CD8-positive, alpha-beta memory T cell (primary cell): Measurements from ENCODE around the gene SIGLEC12. TPM values are rescaled to one million over a fixed set of nuclear protein-coding genes. Genes with fewer than 3 reads are reported as not detected.

Experiments
- CTCF ChIA-PET: fragments of 350-600 bp; sonication (Branson Sonifier 250); formaldehyde crosslinking; loops from one replicate; lab custom pipeline; 2021; ENCODE audit warnings: antibody characterized with exemption; lab: Charles Lee
- POLR2A ChIA-PET: fragments of 350-600 bp; sonication (Branson Sonifier 250); formaldehyde crosslinking; loops from one replicate; lab custom pipeline; 2021; ENCODE audit warnings: antibody characterized with exemption; lab: Charles Lee
- DNase-seq, 5 donors: peaks; one replicate each; pipeline versions ENCODE4 v3.0.0 to v3.0.0-alpha.2; 2020 to 2022; ENCODE audit warnings: mixed read lengths in 1 of 5
- H3K27ac ChIP-seq: one replicate; pipeline ENCODE4 v1.7.0; 2013; ENCODE audit warnings: low read depth, mild to moderate bottlenecking, low read length, moderate library complexity
- H3K27me3 ChIP-seq: 2 replicates; pipeline ENCODE4 v1.7.0; 2013; ENCODE audit warnings: low read length, mild to moderate bottlenecking; ENCODE audit not compliant: insufficient read depth, poor library complexity, severe bottlenecking
- H3K36me3 ChIP-seq: 2 replicates; pipeline ENCODE4 v1.7.0; 2013; ENCODE audit warnings: mild to moderate bottlenecking, low read length, moderate library complexity; ENCODE audit not compliant: insufficient read depth
- H3K4me1 ChIP-seq: 2 replicates; pipeline ENCODE4 v1.7.0; 2013; ENCODE audit warnings: mild to moderate bottlenecking, low read length, moderate library complexity; ENCODE audit not compliant: insufficient read depth
- H3K4me3 ChIP-seq: 2 replicates; pipeline ENCODE4 v1.7.0; 2013; ENCODE audit warnings: mild to moderate bottlenecking, low read length
- H3K9me3 ChIP-seq: 2 replicates; pipeline ENCODE4 v1.7.0; 2013; ENCODE audit warnings: mild to moderate bottlenecking, low read length
- H3K27ac Mint-ChIP-seq, 8 donors: one replicate each; pipeline ENCODE4 v1.8.0; 2020 to 2021; ENCODE audit warnings: mixed read lengths in 8 of 8, mild to moderate bottlenecking in 6 of 8, inconsistent platforms in 3 of 8, moderate library complexity in 3 of 8
- H3K27me3 Mint-ChIP-seq, 2 donors: one replicate each; pipeline ENCODE4 v1.8.0; 2020 to 2021; ENCODE audit warnings: mixed read lengths in 2 of 2, mild to moderate bottlenecking in 1 of 2, moderate library complexity in 1 of 2
- H3K36me3 Mint-ChIP-seq, 3 donors: one replicate each; pipeline ENCODE4 v1.8.0; 2020 to 2021; ENCODE audit warnings: mixed read lengths in 3 of 3, inconsistent platforms in 1 of 3, mild to moderate bottlenecking in 1 of 3
- H3K4me1 Mint-ChIP-seq, 3 donors: one replicate each; pipeline ENCODE4 v1.8.0; 2020 to 2021; ENCODE audit warnings: mixed read lengths in 3 of 3, inconsistent platforms in 1 of 3, mild to moderate bottlenecking in 1 of 3
- H3K4me3 Mint-ChIP-seq, 7 donors: one replicate each; pipeline ENCODE4 v1.8.0; 2020 to 2021; ENCODE audit warnings: mixed read lengths in 7 of 7, mild to moderate bottlenecking in 6 of 7, moderate library complexity in 4 of 7, inconsistent platforms in 2 of 7
- H3K9me3 Mint-ChIP-seq, 5 donors: one replicate each; pipeline ENCODE4 v1.8.0; 2020 to 2022; ENCODE audit warnings: mixed read lengths in 5 of 5, mild to moderate bottlenecking in 3 of 5, moderate library complexity in 2 of 5, inconsistent platforms in 1 of 5
- polyA plus RNA-seq: library from polyadenylated mRNA; unstranded; fragments of 300-500 nt; fragmentation: Illumina TruSeq; gene quantifications from one replicate; pipeline ENCODE4 v1.2.3, GENCODE V29; 2021
- total RNA-seq, 2 experiments: library from RNA; stranded (reverse); gene quantifications; one replicate each; pipeline ENCODE4 v1.2.3, GENCODE V29; 2021

Gene SIGLEC12
- total and polyA plus RNA-seq, 3 experiments from 2014 or later = 0.31 to 1.0 (median 0.60) TPM

DNA sequence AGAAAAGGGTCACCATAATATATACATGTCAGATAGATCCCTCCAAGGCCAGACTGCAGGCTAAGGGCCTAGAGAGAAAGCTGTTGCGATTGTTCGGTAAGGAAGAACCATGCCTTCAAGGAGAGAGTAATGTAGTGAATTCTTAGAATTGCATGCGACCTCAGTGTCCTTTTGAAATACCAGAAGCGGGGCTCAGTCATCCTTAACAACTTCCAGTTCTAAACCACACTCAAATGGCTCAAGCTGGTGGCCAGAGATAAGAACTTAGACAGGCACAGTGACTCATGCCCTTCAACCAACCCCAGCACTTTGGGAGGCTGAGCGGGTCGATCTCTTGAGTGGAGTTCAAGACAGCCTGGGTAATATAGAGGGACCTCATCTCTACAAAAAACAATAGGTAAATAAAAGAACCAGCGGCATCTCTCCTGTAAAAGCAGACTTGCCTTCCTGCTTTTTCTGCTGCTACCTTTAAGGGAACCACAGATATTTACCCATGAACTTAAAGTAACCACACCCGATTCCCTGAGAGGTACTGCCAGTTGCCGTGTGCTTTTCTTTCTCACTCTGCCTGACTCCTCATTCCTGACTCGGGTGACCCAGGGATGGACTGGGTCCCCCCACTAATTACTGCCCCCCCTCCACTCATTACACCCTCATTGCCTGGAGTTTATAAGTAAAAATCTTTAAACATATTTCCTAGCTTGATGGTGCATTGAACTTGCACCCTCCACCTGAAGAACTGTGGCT is 45.2 kb upstream of the SIGLEC12 start:
- no peaks in the 10 kb centered on the region for H3K9me3 Mint-ChIP-seq
- ChIA-PET POLR2A (no interaction called here), CTCF (no interaction called here)
- peak overlapping the region in 1 of 7 donors; percentile 44 for H3K4me3 Mint-ChIP-seq
- H3K27ac ChIP-seq = peak overlapping the region; percentile 96
- H3K27me3 ChIP-seq = no peaks in the 10 kb centered on the region
- H3K4me1 ChIP-seq = peaks cover 5% of the 10 kb centered on the region
- H3K27ac Mint-ChIP-seq = no peak overlapping the region
- no peaks in the 10 kb centered on the region for H3K36me3 Mint-ChIP-seq
- H3K27me3 Mint-ChIP-seq = peaks cover 41 to 69% of the 10 kb centered on the region in 2 donors
- no peaks in the 10 kb centered on the region for H3K36me3 ChIP-seq
- H3K4me1 Mint-ChIP-seq = peaks cover 7 to 26% (median 18%) of the 10 kb centered on the region in 3 donors
- no peak overlapping the region for H3K4me3 ChIP-seq
- no peaks in the 10 kb centered on the region for H3K9me3 ChIP-seq
- no peak for DNase-seq

DNA sequence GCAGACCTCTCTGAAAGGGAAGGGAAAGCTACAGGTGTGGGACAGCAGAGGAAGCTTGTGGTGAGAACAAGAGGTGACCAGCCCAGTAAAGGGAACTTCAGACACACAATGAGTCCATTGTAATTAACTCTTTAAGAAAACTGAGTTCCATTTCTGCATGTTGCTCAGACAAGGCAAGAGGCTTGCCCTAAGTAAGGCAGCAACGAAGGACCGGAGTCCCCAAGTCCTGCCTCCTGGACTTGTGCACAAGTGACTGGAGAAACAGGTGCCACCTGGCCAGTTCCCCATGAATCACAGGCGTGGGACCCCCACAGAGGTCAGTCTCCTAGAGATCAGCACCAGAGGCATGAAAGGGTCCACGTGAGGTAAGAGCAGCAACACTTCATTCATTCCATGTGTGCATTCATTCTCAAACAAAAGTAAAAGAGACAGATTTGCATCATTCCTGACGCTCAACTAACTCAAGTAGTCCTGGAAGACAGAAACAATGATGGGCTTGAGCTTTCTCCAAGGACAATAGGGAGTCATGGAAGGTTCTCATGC is 44.6 kb upstream of the SIGLEC12 start:
- Mint-ChIP-seq H3K4me1 (peaks cover under 1 to 20% (median 11%) of the 10 kb centered on the region in 3 donors), H3K9me3 (no peaks in the 10 kb centered on the region), H3K4me3 (no peak overlapping the region), H3K27me3 (peaks cover 42 to 69% of the 10 kb centered on the region in 2 donors), H3K27ac (no peak overlapping the region), H3K36me3 (no peaks in the 10 kb centered on the region)
- Histone ChIP-seq H3K4me1 (peaks cover 5% of the 10 kb centered on the region), H3K27me3 (no peaks in the 10 kb centered on the region), H3K9me3 (no peaks in the 10 kb centered on the region), H3K4me3 (no peak overlapping the region), H3K36me3 (no peaks in the 10 kb centered on the region), H3K27ac (peak overlapping the region; percentile 96)
- no peak for DNase-seq
- ChIA-PET POLR2A (no interaction called here), CTCF (no interaction called here)

DNA sequence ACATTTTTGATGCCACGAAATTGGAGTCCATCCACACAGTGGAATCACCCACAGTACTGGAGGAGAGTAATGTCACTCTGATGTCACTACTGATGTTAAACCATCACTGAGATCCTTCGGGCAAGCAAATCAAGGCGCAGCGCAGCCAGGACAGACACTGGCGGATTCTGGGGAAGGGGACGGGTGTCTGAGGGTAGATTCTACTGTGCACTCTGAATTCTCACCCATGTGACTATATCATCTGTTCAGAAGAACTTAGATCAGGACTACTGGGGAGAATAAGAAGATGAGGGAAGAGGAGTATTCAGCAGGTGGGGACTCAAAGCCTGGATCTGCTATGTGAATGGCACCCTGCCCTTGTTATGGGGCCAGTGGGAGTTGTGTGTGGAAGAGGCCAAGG is 42.4 kb upstream of the SIGLEC12 start:
- Histone ChIP-seq H3K36me3 (no peaks in the 10 kb centered on the region), H3K9me3 (no peaks in the 10 kb centered on the region), H3K4me1 (peaks cover 5% of the 10 kb centered on the region), H3K4me3 (no peak overlapping the region), H3K27ac (peak overlapping the region; percentile 96), H3K27me3 (no peaks in the 10 kb centered on the region)
- Mint-ChIP-seq H3K36me3 (no peaks in the 10 kb centered on the region), H3K27ac (no peak overlapping the region), H3K4me3 (no peak overlapping the region), H3K4me1 (peaks cover 0 to 15% (median 0%) of the 10 kb centered on the region in 3 donors), H3K27me3 (peaks cover 37 to 69% of the 10 kb centered on the region in 2 donors), H3K9me3 (no peaks in the 10 kb centered on the region)
- ChIA-PET CTCF (no interaction called here), POLR2A (no interaction called here)
- no peak for DNase-seq

DNA sequence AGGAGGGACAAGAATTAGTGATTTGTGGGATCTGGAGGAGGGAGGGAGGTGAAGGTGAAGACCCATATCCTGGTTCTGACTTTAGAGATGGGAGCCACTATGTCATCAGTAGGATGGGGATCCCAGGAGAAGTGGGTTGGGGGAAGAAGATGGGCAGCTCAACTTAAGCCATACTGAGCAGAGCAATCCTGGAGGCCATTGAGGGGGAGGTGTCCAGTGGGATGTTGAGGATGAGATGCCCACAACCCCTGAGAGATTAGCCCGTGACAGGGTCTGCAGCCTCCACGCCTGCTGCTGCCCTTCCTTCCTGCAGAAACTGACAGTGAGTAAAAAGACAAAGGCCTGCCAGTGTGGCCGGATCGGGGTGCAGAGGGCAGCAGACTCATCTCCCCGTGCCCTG is 41.1 kb upstream of the SIGLEC12 start:
- Histone ChIP-seq H3K36me3 (no peaks in the 10 kb centered on the region), H3K9me3 (no peaks in the 10 kb centered on the region), H3K4me1 (peaks cover 5% of the 10 kb centered on the region), H3K27me3 (no peaks in the 10 kb centered on the region), H3K4me3 (no peak overlapping the region), H3K27ac (no peak overlapping the region)
- CTCF ChIA-PET = no interaction called here
- POLR2A ChIA-PET = no interaction called here
- no peaks in the 10 kb centered on the region for H3K36me3 Mint-ChIP-seq
- H3K4me1 Mint-ChIP-seq = peaks cover 0 to 9% (median 0%) of the 10 kb centered on the region in 3 donors
- H3K9me3 Mint-ChIP-seq = peaks cover 0 to 3% (median 0%) of the 10 kb centered on the region in 5 donors
- no peak for DNase-seq
- H3K27ac Mint-ChIP-seq = no peak overlapping the region
- no peak overlapping the region for H3K4me3 Mint-ChIP-seq
- H3K27me3 Mint-ChIP-seq = peaks cover 31 to 70% of the 10 kb centered on the region in 2 donors

DNA sequence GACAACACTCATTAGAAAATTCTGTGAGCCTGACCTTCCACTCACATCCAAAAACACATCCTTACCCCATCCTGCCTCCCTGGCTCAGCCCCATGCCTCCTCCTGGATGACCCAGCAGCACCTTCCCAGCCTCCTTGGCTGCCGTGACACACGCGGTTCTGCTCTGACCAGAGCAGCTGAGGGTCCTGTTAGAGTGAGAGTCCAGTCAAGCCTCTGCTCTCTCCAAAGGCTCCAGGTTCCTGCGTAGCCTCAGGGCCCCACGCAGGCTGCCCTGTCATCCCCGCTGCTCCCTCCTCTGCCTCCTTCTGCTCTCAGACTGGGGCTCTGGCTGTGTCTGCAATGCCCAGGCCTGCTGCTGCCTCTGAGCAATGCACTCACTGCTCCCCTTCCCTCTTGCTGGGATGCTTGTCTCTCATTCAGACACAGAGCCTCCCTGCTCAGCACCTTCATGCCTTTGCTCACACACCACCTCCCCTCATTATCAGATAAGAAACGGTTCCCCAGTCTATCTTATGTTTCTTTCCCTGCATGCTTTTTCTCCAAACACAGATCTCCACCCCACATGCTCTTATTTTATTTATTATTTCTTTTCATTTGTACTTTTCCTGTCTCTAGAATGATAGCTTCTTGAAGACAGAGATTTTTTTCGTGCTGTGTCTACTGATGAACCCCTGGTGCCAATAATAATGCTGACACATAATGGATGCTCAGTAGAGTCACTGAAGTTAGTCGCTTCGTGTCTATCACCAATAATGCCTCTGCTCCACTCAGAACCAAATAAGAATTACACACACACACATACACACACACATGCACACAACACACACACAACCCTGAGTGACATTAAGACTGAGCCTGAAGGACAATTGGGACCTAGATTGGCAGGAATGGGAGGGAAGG is 40.1 kb upstream of the SIGLEC12 start:
- Mint-ChIP-seq H3K27ac (peak overlapping the region in 1 of 8 donors; percentile 14), H3K9me3 (peaks cover 0 to 6% (median 0%) of the 10 kb centered on the region in 5 donors), H3K27me3 (peaks cover 23 to 68% of the 10 kb centered on the region in 2 donors), H3K36me3 (no peaks in the 10 kb centered on the region), H3K4me3 (no peak overlapping the region), H3K4me1 (peaks cover 0 to 4% (median 0%) of the 10 kb centered on the region in 3 donors)
- Histone ChIP-seq H3K4me3 (no peak overlapping the region), H3K27ac (peak overlapping the region; percentile 65), H3K9me3 (no peaks in the 10 kb centered on the region), H3K4me1 (peaks cover 5% of the 10 kb centered on the region), H3K27me3 (no peaks in the 10 kb centered on the region), H3K36me3 (no peaks in the 10 kb centered on the region)
- POLR2A ChIA-PET = no interaction called here
- no peak for DNase-seq
- CTCF ChIA-PET = interaction anchor here (1.1 kb wide), 1 partner anchor 20 kb away, joined by 3 read pairs; no protein-coding TSS in a partner anchor

DNA sequence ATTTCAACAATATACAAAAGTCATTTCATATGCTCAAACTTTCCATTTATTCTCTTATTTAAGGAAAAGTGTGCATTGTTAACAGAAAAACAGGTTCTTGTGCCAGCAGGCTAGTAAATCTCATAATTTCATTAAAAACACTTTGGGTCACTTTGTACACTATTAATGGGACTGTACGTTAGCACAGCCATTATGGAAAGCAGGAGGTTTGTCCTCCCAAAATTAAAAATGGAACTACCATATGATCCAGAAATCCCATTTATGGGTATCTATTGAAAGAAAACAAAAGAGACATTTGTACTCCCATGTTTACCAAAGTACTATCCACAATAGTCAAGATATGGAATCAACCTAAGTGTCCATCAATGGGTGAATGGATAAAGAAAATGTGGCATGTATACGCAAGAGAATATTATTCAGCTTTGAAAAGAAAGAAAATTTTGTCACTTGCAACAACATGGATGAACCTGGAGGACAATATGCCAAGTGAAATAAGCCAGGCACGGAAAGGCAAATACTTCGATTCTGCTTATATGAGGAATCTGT is 38.3 kb upstream of the SIGLEC12 start:
- H3K36me3 Mint-ChIP-seq = no peaks in the 10 kb centered on the region
- H3K4me1 Mint-ChIP-seq = no peaks in the 10 kb centered on the region
- H3K36me3 ChIP-seq = no peaks in the 10 kb centered on the region
- DNase-seq = no peak
- peaks cover 30 to 75% of the 10 kb centered on the region in 2 donors for H3K27me3 Mint-ChIP-seq
- H3K9me3 Mint-ChIP-seq = peaks cover 0 to 11% (median 10%) of the 10 kb centered on the region in 5 donors
- H3K27ac Mint-ChIP-seq = no peak overlapping the region
- no peaks in the 10 kb centered on the region for H3K9me3 ChIP-seq
- no peak overlapping the region for H3K4me3 Mint-ChIP-seq
- POLR2A ChIA-PET = no interaction called here
- CTCF ChIA-PET = interaction anchor here (1.1 kb wide), 1 partner anchor 18 kb away, joined by 3 read pairs; no protein-coding TSS in a partner anchor
- no peaks in the 10 kb centered on the region for H3K27me3 ChIP-seq
- H3K4me3 ChIP-seq = no peak overlapping the region
- no peaks in the 10 kb centered on the region for H3K4me1 ChIP-seq
- H3K27ac ChIP-seq = no peak overlapping the region

DNA sequence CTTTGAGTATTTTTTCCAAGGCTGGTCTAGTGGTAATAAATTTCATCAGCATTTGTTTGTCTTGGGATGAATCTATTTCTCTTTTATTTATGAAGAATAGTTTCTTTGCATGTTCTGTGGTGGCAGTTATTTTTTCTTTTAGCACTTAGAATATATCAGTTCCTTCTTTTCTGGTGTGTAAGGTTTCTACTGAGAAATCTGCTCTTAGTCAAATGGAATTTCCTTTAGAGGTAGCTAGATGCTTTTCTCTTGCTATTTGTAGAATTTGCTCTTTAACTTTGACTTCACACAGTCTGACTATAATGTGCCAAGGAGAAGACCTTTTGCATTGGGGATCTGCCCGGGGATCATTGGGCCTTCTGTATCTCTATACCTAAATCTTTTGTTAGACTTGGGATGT is 33.9 kb upstream of the SIGLEC12 start:
- ChIA-PET POLR2A (no interaction called here), CTCF (no interaction called here)
- Mint-ChIP-seq H3K36me3 (no peaks in the 10 kb centered on the region), H3K4me1 (no peaks in the 10 kb centered on the region), H3K9me3 (peaks cover 0 to 11% (median 11%) of the 10 kb centered on the region in 5 donors), H3K27ac (no peak overlapping the region), H3K27me3 (peaks cover 11 to 78% of the 10 kb centered on the region in 2 donors), H3K4me3 (no peak overlapping the region)
- H3K4me1 ChIP-seq = no peaks in the 10 kb centered on the region
- no peaks in the 10 kb centered on the region for H3K27me3 ChIP-seq
- H3K9me3 ChIP-seq = no peaks in the 10 kb centered on the region
- H3K4me3 ChIP-seq = no peak overlapping the region
- no peaks in the 10 kb centered on the region for H3K36me3 ChIP-seq
- no peak overlapping the region for H3K27ac ChIP-seq
- DNase-seq = no peak
